Testis (tissue), 3 donors: ENCODE measurements around the gene SASH3. TPM values are rescaled to one million over a fixed set of nuclear protein-coding genes. Genes with fewer than 3 reads are reported as not detected.

Experiments used
- DNase-seq: peaks from one replicate; pipeline ENCODE4 v3.0.0-alpha.2; 2019
- H3K27ac ChIP-seq, 2 donors: fragments of 200-600 bp; sonication (generic); one replicate each; pipeline ENCODE4 v1.5.1; 2019
- H3K27me3 ChIP-seq: fragments of 200-600 bp; sonication (generic); one replicate; pipeline ENCODE4 v1.5.1; 2019
- H3K36me3 ChIP-seq: fragments of 200-600 bp; sonication (generic); one replicate; pipeline ENCODE4 v1.5.1; 2017; ENCODE audit warnings: low read depth; ENCODE audit errors: missing control alignments
- H3K4me1 ChIP-seq: fragments of 200-600 bp; sonication (generic); one replicate; pipeline ENCODE4 v1.5.1; 2019
- H3K4me3 ChIP-seq, 2 donors: fragments of 200-600 bp; sonication (generic); one replicate each; pipeline ENCODE4 v1.5.1; 2017 to 2019
- H3K9me3 ChIP-seq: fragments of 200-600 bp; sonication (generic); one replicate; pipeline ENCODE4 v1.5.1; 2017
- POLR2A ChIP-seq: fragments of 450-650 bp; IDR thresholded peaks from one replicate; pipeline ENCODE4 v1.6.1; 2017; ENCODE audit warnings: antibody characterized with exemption, mild to moderate bottlenecking, moderate library complexity
- WGBS, 2 donors: methylation state at CpG; one replicate each; pipeline ENCODE4 v1.1.5; 2018; 5-methylcytosine and 5-hydroxymethylcytosine counted together
- intact Hi-C: fragments of 100-400 bp; cut with DNase I; formaldehyde crosslinking; loops from one replicate; pipeline ENCODE4 v1.15.1; 2023; ENCODE audit warnings: low total_unique reads
- polyA plus RNA-seq: library from polyadenylated mRNA; stranded (reverse); fragments of 350-450 nt; fragmentation: Illumina TruSeq; extraction: RNeasy Lipid Tissue Mini Kit (QIAGEN cat#74804); gene quantifications from one replicate; pipeline ENCODE4 v1.2.3, GENCODE V29; 2014; ENCODE audit warnings: low read depth, low replicate concordance; ENCODE audit not compliant: insufficient read depth
- total RNA-seq, 2 donors: library from RNA; depleted of rRNA; stranded (reverse); fragments of >200 nt; gene quantifications; one replicate each; pipeline ENCODE4 v1.2.3, GENCODE V29; 2016
- TF ChIP-seq, protein P1 (sequence below), 3 experiments: fragments of 450-650 bp in 2 of 3; fragments of 200-600 bp in 1 of 3; sonication (generic) in 1 of 3; IDR thresholded peaks; one replicate each; pipeline ENCODE4 v1.5.1; 2016 to 2019; ENCODE audit warnings: antibody characterized with exemption in 3 of 3, mild to moderate bottlenecking in 2 of 3, moderate library complexity in 1 of 3

Gene SASH3
- total and polyA plus RNA-seq, 3 donors from 2014 or later: 0.47 to 4.8 (median 2.0) TPM

DNA sequence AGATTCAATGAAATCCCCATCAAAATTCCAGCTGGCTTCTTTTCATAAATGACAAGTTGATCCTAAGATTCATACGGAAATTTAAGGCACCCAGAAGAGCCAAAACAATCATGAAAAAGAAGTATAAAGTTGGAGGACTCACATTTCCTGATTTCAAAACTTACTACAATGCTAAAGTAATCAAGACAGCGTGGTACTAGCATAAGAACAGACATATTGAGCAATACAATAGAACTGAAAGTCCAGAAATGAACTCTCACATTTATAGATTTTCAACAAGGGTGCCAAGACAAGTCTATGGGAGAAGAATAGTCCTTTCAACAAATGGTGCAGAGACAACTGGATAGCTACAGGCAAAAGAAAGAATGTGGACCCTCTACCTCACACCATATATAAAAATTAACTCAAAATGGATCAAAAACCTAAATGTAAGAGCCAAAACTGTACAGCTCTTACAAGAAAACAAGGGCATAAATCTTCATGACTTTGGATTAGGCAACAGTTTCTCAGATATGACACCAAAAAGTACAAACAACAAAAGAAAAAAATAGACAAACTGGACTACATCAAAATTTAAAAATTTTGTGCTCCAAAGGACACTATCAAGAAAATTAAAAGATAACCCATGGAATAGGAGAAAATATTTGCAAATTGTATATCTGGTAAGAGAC lies 28.5 kb downstream of the SASH3 start:
- H3K4me3 ChIP-seq: no peak overlapping the region
- intact Hi-C loops: no loop called here
- H3K9me3 ChIP-seq: no peaks in the 10 kb centered on the region
- H3K36me3 ChIP-seq: no peaks in the 10 kb centered on the region
- WGBS, 2 donors: 81 to 85% methylated on average over 2 of the region's 2 CpGs
- no peak for DNase-seq
- H3K27me3 ChIP-seq: no peaks in the 10 kb centered on the region
- no peak for TF ChIP-seq POLR2A
- TF ChIP-seq, protein P1, sequence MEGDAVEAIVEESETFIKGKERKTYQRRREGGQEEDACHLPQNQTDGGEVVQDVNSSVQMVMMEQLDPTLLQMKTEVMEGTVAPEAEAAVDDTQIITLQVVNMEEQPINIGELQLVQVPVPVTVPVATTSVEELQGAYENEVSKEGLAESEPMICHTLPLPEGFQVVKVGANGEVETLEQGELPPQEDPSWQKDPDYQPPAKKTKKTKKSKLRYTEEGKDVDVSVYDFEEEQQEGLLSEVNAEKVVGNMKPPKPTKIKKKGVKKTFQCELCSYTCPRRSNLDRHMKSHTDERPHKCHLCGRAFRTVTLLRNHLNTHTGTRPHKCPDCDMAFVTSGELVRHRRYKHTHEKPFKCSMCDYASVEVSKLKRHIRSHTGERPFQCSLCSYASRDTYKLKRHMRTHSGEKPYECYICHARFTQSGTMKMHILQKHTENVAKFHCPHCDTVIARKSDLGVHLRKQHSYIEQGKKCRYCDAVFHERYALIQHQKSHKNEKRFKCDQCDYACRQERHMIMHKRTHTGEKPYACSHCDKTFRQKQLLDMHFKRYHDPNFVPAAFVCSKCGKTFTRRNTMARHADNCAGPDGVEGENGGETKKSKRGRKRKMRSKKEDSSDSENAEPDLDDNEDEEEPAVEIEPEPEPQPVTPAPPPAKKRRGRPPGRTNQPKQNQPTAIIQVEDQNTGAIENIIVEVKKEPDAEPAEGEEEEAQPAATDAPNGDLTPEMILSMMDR (IDR thresholded peaks at IDR 0.05): no peak
- no peak overlapping the region for H3K27ac ChIP-seq
- no peaks in the 10 kb centered on the region for H3K4me1 ChIP-seq

DNA sequence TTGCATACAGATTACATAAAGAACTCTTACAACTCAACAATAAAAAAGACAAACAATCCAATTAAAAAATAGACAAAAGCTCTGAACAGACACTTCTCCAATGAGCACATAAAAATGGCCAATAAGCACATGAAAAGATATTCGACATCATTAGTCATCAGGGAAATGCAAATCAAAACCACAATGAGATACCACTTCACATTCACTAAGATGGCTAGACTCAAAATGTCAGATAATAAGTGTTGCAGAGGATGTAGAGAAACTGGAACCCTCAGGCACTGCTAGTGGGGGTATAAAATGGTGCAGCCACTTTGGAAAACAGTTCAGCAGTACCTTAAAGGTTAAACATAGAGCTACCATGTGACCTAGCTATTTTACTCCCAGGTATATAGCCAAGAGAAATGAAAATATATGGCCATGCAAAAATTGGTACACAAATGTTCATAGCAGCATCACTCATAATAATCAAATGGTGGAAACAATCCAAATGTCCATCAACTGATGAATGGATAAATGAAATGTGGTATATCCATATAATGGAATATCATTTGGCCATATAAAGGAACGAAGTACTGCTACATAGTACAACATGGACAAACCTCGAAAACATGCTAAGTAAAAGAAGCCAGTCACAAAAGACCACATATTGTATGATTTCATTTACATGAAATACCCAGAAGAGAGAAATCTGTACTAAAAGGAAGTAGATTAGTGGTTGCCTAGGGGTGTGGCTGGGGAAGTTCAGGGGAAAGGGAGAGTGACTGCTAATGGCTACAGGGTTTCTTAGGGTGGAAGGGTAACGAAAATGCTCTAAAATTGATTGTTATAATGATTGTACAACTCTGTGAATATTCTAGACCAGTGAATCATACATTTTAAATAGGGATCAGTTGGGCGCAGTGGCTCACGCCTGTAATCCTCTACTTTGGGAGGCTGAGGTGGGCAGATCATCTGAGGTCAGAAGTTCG lies 29.4 kb downstream of the SASH3 start:
- intact Hi-C loops: no loop called here
- no peaks in the 10 kb centered on the region for H3K4me1 ChIP-seq
- TF ChIP-seq POLR2A: no peak
- no peak overlapping the region for H3K4me3 ChIP-seq
- no peaks in the 10 kb centered on the region for H3K27me3 ChIP-seq
- no peaks in the 10 kb centered on the region for H3K9me3 ChIP-seq
- WGBS, 2 donors: 93 to 96% methylated on average over 5 to 7 of the region's 7 CpGs
- no peak for DNase-seq
- no peaks in the 10 kb centered on the region for H3K36me3 ChIP-seq
- no peak overlapping the region for H3K27ac ChIP-seq

DNA sequence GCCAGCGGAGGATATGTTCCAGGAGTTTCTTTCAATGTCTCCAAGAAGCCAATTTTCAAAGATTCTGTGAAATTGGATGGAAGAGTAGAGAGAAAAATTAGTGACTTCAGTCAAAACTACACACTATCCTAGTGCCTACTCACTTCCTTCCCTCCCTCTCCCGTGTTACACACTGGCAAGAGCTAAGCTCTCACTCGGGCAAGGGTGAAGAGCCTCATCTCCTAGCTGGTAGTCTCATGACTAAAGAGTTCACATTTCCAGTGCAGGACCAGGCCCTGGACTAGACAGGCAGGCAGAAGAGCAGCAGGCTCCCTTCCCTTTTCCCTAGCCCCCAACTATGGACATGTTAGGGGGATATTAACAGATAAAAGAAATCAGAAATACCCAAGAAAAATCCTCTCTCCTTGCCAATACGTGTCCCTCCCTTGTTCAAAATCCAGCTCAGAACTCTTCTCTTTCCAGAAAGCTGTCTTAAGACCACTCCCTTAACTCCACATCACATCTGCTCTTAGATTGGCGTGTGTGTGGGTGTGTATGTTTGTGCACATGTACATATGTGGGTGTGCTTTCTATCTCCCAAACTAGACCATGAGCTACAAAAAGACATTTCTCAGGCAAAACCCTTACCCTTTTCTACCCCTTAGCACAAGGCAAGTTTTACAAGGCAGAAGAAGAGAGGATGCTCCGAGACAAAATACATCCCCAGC lies 34.1 kb downstream of the SASH3 start:
- Histone ChIP-seq H3K36me3 (no peaks in the 10 kb centered on the region), H3K9me3 (no peaks in the 10 kb centered on the region), H3K4me3 (no peak overlapping the region), H3K4me1 (no peaks in the 10 kb centered on the region), H3K27me3 (no peaks in the 10 kb centered on the region), H3K27ac (no peak overlapping the region)
- 90 to 99% methylated on average over 6 of the region's 6 CpGs for WGBS, 2 donors
- DNase-seq: no peak
- no peak for TF ChIP-seq POLR2A
- TF ChIP-seq, protein P1 (IDR thresholded peaks at IDR 0.05): no peak
- intact Hi-C loops: no loop called here

DNA sequence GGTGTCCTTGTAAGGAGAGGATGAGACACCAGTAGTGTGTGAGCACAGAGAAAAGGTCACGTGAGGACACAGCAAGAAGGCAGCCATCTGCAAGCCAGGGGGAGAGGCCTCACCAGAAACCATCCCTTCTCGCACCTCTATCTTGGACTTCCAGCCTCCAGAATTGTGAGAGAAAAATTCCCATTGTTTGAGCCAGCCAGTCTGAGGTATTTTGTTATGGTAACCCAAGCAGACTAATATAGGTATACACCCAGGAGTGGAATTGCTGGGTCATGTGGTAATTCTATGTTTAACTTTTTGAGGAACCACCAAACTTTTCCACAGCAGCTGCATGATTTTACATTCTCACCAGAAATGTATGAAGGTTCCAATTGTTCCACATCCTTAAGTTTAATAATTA lies 38.4 kb downstream of the SASH3 start:
- no peaks in the 10 kb centered on the region for H3K9me3 ChIP-seq
- intact Hi-C loops: no loop called here
- DNase-seq: no peak
- 91 to 100% methylated on average over 1 to 2 of the region's 2 CpGs for WGBS, 2 donors
- TF ChIP-seq, protein P1 (IDR thresholded peaks at IDR 0.05): no peak
- TF ChIP-seq POLR2A: no peak
- no peaks in the 10 kb centered on the region for H3K27me3 ChIP-seq
- H3K36me3 ChIP-seq: no peaks in the 10 kb centered on the region
- H3K27ac ChIP-seq: no peak overlapping the region
- no peaks in the 10 kb centered on the region for H3K4me1 ChIP-seq
- H3K4me3 ChIP-seq: no peak overlapping the region

DNA sequence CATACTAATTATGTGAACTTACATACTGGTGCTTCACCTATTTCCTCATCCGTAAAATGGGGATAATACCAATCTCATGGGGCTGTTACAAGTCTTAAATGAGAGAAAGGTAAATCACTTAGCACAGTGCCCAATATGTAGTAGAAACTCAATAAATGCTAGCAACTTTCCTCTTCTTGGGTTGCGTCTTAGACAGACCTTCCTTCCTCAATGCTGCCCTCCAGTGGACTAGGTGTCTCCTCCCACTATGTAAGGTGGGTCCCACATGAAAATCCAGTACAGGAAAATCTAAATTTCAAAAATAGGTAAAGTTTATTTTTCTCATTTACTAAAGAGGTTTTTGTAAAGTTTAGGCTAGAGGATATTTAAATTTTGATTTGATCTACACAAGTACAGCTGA lies 43.4 kb downstream of the SASH3 start:
- no peaks in the 10 kb centered on the region for H3K9me3 ChIP-seq
- H3K27ac ChIP-seq: no peak overlapping the region
- intact Hi-C loops: no loop called here
- no peaks in the 10 kb centered on the region for H3K36me3 ChIP-seq
- DNase-seq: peak; percentile 37
- H3K27me3 ChIP-seq: no peaks in the 10 kb centered on the region
- 65 to 71% methylated on average over 2 of the region's 2 CpGs for WGBS, 2 donors
- H3K4me3 ChIP-seq: no peak overlapping the region
- TF ChIP-seq POLR2A: no peak
- TF ChIP-seq, protein P1 (IDR thresholded peaks at IDR 0.05): peak in 1 of 3 experiments; percentile 30
- no peaks in the 10 kb centered on the region for H3K4me1 ChIP-seq
